Measurements from ENCODE around the gene DNASE1L2. TPM values are rescaled to one million over a fixed set of nuclear protein-coding genes. Genes with fewer than 3 reads are reported as not detected.
A peak's percentile ranks its signal among the peaks of the same experiment; 100 is the strongest.

DNASE1L2 gene
- total and polyA plus RNA-seq, 2 donors (not counting 1 experiment from before 2014, with no cell fraction given), result 0.34 to 0.99 TPM

- H4K20me1 ChIP-seq (ENCODE audit: control insufficient read depth, extremely low read depth, insufficient read depth, low read length), result peaks cover 5% of the 10 kb centered on the region
- H3K4me1 ChIP-seq (ENCODE audit: control insufficient read depth, extremely low read depth, insufficient read depth, low read length), result peaks cover 7% of the 10 kb centered on the region
- DNase-seq (ENCODE audit: low read depth in 2 of 2), result peak; percentile 94 to 96
- H3K4me3 ChIP-seq (replicated peaks in 1 of 4; ENCODE audit: control extremely low read depth in 1 of 4, insufficient read depth in 1 of 4, low read depth in 3 of 4, low read length in 4 of 4), result peak within 1 kb of the TSS; percentile 71 to 89 (median 83)
- H3K4me2 ChIP-seq (ENCODE audit: extremely low read depth, insufficient read depth, low read length), result peak within 1 kb of the TSS; percentile 79
- H3K27me3 ChIP-seq (ENCODE audit: control insufficient read depth, insufficient read depth, low read length), result no peaks in the 10 kb centered on the region
- peaks cover 5% of the 10 kb centered on the region for H3K36me3 ChIP-seq (ENCODE audit: control insufficient read depth, insufficient read depth, low read length)
- H3K27ac ChIP-seq (ENCODE audit: insufficient read depth, low read length), result peak within 1 kb of the TSS; percentile 99
- peaks cover 63% of the 10 kb centered on the region for H3K79me2 ChIP-seq (ENCODE audit: control insufficient read depth, insufficient read depth, low read length)
- peak within 1 kb of the TSS; percentile 92 for H3K9ac ChIP-seq (ENCODE audit: insufficient read depth, low read length)
- no peaks in the 10 kb centered on the region for H3K9me3 ChIP-seq (ENCODE audit: control insufficient read depth, insufficient read depth, low read depth, low read length)
- TF ChIP-seq, protein P1, sequence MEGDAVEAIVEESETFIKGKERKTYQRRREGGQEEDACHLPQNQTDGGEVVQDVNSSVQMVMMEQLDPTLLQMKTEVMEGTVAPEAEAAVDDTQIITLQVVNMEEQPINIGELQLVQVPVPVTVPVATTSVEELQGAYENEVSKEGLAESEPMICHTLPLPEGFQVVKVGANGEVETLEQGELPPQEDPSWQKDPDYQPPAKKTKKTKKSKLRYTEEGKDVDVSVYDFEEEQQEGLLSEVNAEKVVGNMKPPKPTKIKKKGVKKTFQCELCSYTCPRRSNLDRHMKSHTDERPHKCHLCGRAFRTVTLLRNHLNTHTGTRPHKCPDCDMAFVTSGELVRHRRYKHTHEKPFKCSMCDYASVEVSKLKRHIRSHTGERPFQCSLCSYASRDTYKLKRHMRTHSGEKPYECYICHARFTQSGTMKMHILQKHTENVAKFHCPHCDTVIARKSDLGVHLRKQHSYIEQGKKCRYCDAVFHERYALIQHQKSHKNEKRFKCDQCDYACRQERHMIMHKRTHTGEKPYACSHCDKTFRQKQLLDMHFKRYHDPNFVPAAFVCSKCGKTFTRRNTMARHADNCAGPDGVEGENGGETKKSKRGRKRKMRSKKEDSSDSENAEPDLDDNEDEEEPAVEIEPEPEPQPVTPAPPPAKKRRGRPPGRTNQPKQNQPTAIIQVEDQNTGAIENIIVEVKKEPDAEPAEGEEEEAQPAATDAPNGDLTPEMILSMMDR (conservative IDR thresholded peaks at IDR 0.05 in 1 of 2, IDR thresholded peaks at IDR 0.05 in 1 of 2; ENCODE audit: low read depth in 1 of 2, low read length in 2 of 2), result no peak
- TF ChIP-seq EZH2 (IDR thresholded peaks at IDR 0.05; ENCODE audit: low read length, missing control alignments), result no peak
- H2AFZ ChIP-seq (ENCODE audit: low read length), result peak within 1 kb of the TSS; percentile 99
Observed at GRCh38 chr16:2267913-2268666, 31.8 kb downstream of the DNASE1L2 start, which contains the start of gene RNPS1. RNPS1 (minus strand) TSS chr16:2268126; CDS start chr16:2264643, 3,483 bp downstream.

GRCh38 chr16:2270070-2270462 is 33.8 kb downstream of the DNASE1L2 start:
- peaks cover 2% of the 10 kb centered on the region for H4K20me1 ChIP-seq (ENCODE audit: control insufficient read depth, extremely low read depth, insufficient read depth, low read length)
- peak overlapping the region in 1 of 4 experiments; percentile 87 for H3K4me3 ChIP-seq (replicated peaks in 1 of 4; ENCODE audit: control extremely low read depth in 1 of 4, insufficient read depth in 1 of 4, low read depth in 3 of 4, low read length in 4 of 4)
- H3K4me2 ChIP-seq (ENCODE audit: extremely low read depth, insufficient read depth, low read length), result peak overlapping the region; percentile 79

More at GRCh38 chr16:2270070-2270462, 33.8 kb downstream of the DNASE1L2 start:
- Histone ChIP-seq H3K9me3 (ENCODE audit: control insufficient read depth, insufficient read depth, low read depth, low read length) (no peaks in the 10 kb centered on the region), H2AFZ (ENCODE audit: low read length) (no peak overlapping the region), H3K36me3 (ENCODE audit: control insufficient read depth, insufficient read depth, low read length) (no peaks in the 10 kb centered on the region), H3K4me1 (ENCODE audit: control insufficient read depth, extremely low read depth, insufficient read depth, low read length) (peaks cover 7% of the 10 kb centered on the region), H3K79me2 (ENCODE audit: control insufficient read depth, insufficient read depth, low read length) (peaks cover 43% of the 10 kb centered on the region), H3K27ac (ENCODE audit: insufficient read depth, low read length) (no peak overlapping the region), H3K9ac (ENCODE audit: insufficient read depth, low read length) (no peak overlapping the region), H3K27me3 (ENCODE audit: control insufficient read depth, insufficient read depth, low read length) (no peaks in the 10 kb centered on the region)
- DNase-seq (ENCODE audit: low read depth in 2 of 2), result no peak
- TF ChIP-seq EZH2 (IDR thresholded peaks at IDR 0.05; ENCODE audit: low read length, missing control alignments), result no peak
- TF ChIP-seq, protein P1 (conservative IDR thresholded peaks at IDR 0.05 in 1 of 2, IDR thresholded peaks at IDR 0.05 in 1 of 2; ENCODE audit: low read depth in 1 of 2, low read length in 2 of 2), result no peak

Data from fibroblast of lung (primary cell).